HS-27A (cell line): Measurements from ENCODE around the gene CHST11.

Experiments used
- DNase-seq: peaks from one replicate; pipeline ENCODE4 v3.0.0-alpha.2; 2012; ENCODE audit warnings: low read depth, missing footprints

Gene CHST11

GRCh38 chr12:104698871-104699270 is 242.1 kb downstream of the CHST11 start:
- DNase-seq: no peak

GRCh38 chr12:104699489-104700190 is 242.9 kb downstream of the CHST11 start:
- DNase-seq: no peak

- DNase-seq: no peak
Observed at GRCh38 chr12:104700324-104700723, 243.6 kb downstream of the CHST11 start.

DNA sequence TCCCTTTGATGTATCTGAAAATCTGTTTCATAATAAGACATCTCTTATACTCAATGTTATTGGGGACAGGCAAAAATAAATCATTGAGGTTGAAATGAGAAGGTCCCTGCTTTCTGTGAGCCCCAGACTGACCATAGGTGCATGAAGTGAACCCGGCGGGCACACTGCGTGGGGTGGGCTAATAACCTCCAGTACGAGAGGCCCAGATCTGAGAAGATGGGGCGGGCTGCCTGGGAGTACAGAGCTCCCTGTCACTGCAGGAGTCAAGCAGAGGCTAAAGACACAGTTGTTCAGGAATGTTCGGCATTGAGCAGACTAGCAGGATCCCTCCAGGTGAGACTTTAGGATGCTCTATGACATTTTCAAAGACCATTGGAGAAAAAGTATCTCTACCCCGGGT is 244.6 kb downstream of the CHST11 start:
- no peak for DNase-seq

DNA sequence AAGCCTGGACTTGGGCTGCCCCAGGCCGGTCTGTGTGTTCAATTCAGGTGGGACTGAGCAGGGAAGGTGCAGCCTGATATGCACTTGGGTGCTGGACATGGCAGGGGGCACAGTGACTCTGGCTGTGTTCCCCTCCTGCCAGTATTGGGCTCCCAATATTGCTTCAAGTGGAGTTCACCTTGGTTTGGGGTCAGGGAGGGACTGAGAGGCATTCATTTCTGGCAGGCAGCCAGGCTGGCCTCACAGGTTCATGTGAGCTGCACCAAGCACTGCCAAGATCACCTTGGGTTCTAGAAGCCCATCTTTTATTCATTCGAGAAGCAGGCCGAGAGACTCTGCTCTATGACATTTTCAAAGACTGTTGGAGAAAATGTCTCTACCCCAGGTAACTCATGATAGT is 245.0 kb downstream of the CHST11 start:
- DNase-seq: no peak

GRCh38 chr12:104702565-104703139 is 245.9 kb downstream of the CHST11 start:
- DNase-seq: no peak

DNA sequence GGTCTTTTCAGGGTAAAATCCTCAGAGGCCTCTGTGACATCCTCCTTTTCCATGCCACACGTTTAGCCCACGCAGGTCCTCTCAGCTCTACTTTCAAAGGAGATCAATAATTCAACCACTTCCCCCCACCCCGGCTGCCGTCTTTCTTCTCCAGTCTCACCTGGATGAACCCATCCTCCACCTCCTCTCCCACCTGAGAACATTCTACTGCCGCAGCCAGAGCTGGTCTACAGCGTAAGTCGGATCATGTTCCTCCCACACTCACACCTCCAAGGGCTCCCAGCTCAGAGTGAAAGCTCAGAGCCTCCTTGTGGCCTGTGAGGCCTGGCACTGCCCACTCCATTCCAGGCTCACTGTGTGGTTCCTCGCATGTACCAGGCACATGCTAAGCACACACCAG is 246.6 kb downstream of the CHST11 start:
- no peak for DNase-seq

DNA sequence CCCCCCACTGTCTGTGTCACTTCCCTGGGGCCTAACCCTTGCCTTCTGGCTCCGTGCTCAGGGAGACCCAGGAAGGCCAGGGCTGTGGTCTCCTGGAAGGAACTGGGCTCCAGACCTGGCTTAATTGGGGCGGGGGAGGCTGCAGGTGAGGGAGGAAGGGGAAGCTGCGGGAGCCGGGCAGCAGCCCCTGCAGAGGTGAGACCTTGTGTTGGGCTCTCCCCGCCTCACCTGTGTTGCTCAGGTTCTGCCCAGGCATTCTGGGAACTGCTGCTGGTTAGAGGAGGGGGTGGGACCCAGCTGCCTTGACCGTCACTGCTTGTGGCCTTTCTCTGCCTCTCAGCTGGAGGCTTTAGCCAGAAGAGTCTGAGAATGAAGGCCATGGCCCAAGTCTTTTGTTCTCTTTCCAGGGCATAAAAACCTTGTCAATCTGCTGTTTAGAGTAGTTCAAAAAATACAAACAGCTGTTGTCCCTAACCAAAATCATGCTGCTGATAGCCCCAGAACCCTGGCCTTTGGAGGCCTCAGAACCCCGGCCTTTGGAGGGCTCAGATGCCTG is 247.6 kb downstream of the CHST11 start:
- no peak for DNase-seq

DNA sequence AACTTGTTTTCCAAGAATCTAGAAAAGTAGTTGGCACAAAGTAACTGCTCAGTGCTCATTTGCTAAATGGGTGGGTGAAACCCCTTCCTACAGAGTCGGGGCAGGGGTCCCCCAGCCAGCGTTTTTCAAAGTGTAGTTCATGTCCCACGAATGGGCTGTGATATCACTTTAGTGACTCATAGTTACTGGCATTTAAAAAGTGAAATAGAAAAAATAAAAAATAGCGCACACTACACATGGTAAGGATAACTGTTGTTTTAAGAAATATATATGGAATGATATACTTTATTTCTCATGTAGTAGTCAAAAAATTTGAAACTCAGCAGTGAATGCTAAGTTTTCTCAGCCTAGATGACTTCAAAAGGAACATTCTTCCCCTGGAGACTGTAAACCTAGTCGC is 250.4 kb downstream of the CHST11 start:
- no peak for DNase-seq

DNA sequence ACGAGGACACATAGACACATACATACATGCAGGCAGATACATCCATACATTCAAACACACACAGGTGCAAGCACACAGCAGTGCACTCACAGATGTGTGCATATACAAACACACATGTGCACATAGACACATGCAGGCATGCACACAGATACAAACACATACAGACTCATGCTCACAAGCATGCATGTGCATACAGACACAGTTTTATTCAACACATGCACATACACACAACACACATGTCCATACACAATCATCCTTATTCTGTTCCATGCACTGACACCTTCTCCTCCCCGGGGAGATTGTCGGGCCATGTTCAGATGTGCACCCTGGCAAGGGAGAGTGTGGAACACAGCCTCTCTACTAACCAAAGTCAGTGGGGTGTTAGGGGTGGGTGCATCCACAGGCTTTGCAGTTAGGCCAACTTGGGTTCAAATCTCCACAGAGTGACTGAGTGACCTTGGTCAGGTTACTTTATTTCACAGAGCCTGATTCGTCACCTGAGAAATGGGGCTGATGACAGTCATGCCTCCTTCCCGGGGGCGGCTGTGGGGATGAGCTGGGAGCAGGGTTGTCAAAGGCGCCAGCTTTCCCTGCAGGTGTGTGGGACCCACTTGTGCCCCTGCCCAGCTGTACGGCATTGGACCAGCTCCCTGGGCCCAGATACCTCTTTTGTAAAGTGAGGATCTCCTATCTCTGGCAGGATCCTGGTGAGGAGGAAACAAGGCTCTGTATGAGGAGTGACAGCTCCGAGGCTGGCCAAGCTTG is 251.2 kb downstream of the CHST11 start:
- no peak for DNase-seq

GRCh38 chr12:104708891-104709290 is 252.1 kb downstream of the CHST11 start:
- DNase-seq: no peak

DNA sequence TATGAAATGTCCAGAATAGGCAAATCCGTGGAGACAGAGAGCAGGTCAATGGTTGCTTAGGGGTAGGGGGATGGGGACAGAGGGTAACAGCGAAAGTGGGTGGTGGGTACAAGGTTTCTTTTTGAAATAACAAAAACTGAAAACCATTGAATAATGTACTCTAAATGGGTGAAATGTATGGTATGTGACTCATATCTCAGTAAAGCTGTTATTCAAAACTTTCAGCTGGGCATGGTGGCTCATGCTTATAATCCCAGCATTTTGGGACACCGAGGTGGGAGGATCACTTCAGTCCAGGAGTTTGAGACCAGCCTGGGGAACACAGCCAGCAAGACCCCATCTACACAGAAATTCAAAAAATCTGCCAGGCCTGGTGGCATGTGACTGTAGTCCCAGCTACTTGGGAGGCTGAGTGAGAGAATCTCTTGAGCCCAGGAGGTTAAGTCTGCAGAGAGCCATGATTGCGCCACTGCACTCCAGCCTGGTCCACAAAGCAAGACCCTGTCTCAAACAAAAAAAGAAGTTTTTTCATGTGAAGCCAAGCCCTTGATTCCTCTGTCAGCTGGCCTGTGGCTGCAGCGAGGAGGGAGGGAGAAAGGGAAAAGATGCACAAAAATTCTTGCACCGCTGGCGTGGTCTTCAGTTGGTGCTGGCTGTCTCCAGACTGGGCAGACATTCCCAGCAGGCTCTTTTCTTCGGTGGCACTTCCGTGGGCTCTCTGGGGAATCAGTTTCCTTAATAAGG is 253.1 kb downstream of the CHST11 start:
- no peak for DNase-seq

DNA sequence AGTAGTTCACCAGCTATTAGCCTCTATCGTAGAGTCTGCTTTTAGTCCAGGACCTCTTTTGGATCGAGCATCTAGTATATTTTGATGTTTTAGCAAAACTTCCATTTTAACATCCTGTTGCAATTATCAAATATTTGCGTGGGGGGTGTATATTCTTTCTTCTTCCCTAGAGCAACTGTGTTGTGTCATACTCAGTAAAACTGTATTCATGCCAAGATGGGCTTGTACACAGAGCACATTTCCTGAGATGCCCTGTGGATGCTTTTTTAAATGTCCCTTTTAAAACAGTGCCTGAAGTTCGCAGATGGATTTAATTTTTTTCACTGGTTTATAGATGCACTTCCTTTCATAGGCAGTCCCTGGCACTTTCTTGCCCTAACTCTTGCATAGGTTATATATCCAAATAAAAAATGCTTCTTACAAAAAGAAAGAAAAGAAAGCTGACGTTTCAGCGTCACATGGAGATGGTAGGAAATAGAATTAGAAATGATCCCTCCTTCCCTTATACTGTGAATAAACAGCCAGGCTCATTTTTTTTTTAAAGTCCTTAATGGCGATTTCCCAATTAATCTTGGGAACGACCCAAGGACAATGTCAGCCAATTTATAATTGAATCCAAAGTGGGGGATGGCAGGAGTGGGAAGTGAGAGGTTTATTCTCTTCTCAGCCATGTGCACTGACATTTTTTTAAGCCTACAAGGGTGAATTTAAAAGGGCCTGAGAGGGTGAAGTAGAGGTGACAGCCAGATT is 254.4 kb downstream of the CHST11 start:
- no peak for DNase-seq

DNA sequence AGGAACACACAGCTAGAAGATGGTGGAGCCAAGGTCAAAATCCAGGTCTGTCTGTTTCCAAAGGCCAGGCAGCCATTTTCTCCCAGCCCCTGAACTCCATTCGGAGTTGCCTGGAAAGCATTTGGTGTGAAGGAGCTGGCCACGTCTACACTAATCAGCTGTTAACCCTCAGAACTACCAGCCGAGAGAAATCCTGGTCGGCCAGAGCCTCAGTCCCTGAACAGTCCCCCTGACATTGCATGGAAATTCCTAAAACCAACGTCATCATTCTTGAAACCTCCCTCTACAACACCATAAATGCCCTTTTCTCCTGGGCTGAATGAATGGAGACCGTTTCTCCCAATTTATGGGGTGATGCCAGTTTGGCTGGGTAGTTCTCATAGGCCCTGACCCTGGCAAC is 255.7 kb downstream of the CHST11 start:
- no peak for DNase-seq

- DNase-seq: no peak
Observed at GRCh38 chr12:104712968-104713367, 256.2 kb downstream of the CHST11 start.

- no peak for DNase-seq
Observed at GRCh38 chr12:104713444-104713843, 256.7 kb downstream of the CHST11 start.

- no peak for DNase-seq
Observed at GRCh38 chr12:104714369-104714768, 257.6 kb downstream of the CHST11 start.

GRCh38 chr12:104716172-104716571 is 259.4 kb downstream of the CHST11 start:
- no peak for DNase-seq

DNA sequence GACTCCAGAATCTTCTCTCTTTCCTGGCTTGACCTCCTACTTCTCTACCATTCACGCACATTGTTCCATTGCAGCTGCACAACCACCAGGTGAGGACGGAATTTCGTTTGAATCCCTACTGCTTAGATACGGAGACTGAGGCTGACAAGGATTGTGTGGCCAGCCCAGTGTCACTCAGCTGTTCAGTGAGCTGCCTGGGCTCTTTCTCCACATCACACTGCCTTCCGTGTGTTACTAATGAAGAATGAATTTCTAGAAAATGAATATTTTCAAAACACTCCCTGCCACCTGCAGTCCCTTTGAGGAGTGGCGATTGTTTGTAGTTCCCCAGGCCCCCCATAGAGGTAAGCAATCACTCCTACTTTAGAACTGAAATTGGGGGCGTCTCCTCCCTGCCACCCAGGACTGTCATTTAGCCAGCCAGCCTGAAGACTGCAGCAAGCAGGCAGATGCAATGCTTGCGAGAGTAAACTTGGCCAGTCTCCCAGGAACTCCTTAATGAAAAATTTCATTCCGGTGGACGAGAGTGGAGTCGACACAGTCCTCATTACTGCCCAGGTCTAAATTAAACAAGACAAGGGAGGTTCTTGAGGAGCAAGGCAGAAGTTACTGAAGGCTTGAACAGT is 261.7 kb downstream of the CHST11 start:
- DNase-seq: no peak

DNA sequence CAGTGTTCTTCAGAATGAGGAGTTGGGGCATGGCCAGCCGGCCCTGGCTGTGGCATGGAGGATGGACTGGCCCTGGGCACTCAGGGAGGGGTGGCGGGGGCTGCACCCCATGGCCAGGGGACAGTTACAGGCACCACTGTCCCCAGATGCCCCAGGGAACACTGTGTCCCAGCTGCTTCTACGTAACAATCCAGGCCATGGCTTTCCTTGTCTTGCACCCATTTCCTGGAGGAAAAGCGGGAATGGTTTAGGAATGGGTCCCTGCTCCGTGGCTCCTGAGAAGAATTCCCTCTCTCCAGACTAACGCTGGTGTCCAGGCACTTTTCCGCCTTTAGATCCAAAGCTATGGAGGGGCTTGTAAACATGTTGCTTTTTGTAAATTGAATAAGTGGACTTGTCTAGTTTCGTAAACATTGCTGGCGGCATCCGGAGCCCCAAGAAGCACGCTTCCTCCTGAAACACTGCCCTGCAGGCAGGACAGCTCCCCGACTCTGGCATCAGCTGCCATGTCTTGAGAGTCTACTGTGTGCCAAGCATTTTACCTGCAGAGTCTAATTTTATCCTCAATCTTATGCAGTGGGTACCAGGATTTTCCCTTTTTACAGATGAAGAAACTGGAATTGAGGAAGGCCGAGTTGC is 263.1 kb downstream of the CHST11 start:
- DNase-seq: no peak
